Left hindlimb (tissue), 1 donor: ENCODE measurements around the gene DACH2.

ENCODE experiments used
- DNase-seq: peaks from one replicate; pipeline ENCODE4 v3.0.0-alpha.2; 2018

Gene DACH2

DNA sequence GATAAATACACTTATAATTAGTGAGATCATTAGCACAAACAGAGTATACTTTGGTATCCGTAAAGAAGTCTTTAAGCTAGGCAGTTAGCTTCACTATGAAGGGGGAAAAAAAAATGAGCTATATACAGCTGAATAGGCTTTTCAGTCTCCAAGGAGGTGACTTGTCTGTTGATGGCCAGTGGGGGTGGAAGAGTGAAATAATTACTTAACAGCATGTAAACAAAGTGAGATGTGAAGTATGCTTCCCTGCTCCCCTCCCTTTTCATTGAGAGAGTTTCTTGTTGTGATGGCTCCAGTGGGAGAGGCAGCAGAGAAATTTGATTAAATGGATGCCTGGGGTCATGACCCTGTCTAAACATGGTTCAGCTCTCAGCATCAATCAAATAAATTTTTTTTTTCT, 180.9 kb downstream of the DACH2 start:
- no peak for DNase-seq

DNA sequence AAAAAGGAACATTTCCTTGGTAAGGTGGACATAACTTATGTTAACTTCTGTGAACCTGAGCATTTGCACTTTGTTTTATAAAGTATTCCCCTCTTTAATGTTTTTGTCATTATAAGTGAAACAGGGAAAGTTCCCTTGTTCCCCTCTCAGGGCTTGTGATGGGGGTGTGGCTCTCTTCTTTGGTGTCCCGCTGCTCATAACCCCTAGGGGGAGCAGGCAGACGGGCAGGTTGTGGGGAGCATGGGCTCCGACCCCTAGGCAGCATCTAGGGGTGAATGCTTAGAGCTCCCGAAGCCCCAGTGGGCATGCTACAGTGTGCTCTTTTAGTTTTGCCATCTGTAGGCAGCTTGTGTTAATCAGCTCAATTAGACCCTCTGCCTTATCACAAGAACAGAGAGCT, 200.4 kb downstream of the DACH2 start:
- no peak for DNase-seq

GRCh38 chrX:86349115-86349514, 200.9 kb downstream of the DACH2 start:
- DNase-seq, result no peak

DNA sequence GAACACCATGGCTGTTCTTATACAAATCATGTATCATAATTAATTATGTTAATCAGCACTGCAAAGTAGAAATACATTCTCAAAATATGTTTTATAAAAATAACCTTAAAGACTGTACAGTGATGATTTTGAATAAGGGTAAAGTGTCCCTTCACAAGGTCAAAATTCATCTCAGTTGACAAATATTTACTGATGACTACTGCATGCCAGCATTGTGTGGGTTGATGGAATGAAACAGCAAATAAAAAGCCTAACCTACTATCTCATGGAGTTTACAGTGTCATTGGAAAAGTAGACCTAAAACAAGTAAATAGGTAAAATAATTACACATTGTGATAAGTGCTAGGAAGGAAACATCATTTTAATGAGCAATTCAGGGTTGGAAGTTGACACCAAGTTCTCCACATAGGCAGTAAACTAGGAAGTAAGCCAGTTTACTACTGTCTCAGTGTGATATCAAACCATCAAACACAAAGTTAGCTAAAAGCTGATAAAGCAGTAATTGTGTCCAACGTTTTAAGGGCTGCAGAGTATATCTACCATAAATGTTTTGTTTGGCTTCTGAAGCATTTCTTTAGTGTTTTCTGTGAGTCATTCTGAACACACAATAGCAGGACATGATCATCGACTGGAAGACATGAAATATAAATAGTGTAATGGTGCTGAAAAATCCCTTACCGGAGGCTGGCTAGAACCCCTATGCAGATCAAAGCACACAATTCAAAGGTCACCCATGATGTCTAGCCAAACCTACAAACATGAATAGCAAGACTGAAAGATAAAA, 221.8 kb downstream of the DACH2 start:
- DNase-seq, result no peak

GRCh38 chrX:86370927-86371326, 222.7 kb downstream of the DACH2 start:
- no peak for DNase-seq

DNA sequence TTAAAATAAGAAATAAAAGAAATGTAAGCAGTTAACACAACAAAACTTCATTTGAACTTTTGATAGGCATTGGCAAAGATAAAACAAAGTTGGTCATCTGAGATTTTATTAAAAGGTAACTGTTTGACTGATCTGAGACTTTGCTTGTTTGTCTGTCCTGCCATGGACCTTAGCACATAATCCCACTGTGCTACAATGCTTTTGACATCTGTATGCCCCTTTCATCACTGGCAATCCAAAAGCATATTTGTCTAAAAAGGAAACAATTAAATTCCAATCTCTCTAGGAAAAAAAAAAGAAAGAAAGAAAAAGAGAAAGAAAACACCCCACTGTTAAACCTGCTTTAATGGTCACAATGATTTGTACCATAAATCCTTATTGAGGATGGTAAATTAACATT, 231.0 kb downstream of the DACH2 start:
- no peak for DNase-seq

GRCh38 chrX:86383681-86384540, 235.7 kb downstream of the DACH2 start:
- DNase-seq, result no peak

DNA sequence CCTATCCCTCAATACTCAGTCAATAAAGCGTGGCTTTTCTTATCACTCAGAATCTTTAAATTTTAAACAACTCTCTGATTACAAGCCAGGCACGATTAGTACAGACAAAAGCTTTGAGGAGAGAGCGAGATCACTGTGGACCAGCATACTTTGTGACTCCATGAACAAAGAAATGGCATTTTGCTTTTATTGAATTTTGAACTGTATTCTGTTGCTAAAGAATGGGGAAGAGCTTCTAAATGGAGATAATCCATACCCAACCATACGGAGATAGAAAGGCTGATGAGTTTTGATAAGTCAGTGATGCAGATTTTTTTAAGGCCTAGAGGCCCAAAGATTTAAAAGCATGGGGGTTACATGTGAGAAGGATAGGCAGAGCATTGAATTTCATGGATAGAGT, 259.1 kb downstream of the DACH2 start:
- no peak for DNase-seq

- no peak for DNase-seq
Measured at GRCh38 chrX:86421771-86422170, 273.5 kb downstream of the DACH2 start.

DNA sequence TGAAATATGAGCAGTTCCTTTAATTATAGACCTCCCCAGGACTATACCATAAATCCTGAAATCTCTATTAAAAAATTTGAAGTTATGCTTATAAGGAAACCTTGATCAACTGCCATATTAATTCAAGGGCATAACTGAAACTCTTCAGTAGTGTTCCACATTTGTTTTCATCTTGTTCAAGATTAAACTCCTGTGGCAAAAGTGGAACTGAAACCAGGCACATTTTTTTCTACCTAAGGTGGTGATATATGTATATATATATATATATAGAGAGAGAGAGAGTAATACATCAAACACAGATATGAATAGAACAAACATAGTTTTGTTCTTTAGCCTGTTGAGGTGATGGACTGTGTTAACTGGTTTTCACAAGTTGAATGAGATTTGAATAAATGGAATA, 287.9 kb downstream of the DACH2 start:
- DNase-seq, result no peak

DNA sequence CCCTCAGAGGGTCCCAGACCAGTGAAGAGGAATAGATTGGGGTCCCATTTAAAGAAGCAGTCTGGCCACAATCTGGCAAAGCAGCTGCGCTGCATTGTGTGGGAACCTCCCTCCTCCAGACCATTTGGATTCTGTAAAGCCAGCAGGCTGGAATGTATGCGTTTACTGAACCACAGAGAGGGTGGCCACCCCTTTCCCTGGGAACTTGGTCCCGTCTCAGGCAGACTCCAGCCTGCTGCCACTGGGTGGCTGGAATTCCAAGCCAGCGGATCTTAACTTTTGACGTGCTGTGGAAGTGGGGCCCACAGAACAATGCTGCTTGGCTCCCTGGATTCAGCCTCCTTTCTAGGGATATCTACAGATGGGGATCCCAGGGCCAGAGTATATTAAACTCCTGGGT, 307.2 kb downstream of the DACH2 start:
- no peak for DNase-seq

GRCh38 chrX:86460760-86461159, 312.5 kb downstream of the DACH2 start:
- no peak for DNase-seq

GRCh38 chrX:86504297-86504696, 356.0 kb downstream of the DACH2 start:
- DNase-seq, result no peak

- no peak for DNase-seq
Measured at GRCh38 chrX:86507331-86507730, 359.1 kb downstream of the DACH2 start.

DNA sequence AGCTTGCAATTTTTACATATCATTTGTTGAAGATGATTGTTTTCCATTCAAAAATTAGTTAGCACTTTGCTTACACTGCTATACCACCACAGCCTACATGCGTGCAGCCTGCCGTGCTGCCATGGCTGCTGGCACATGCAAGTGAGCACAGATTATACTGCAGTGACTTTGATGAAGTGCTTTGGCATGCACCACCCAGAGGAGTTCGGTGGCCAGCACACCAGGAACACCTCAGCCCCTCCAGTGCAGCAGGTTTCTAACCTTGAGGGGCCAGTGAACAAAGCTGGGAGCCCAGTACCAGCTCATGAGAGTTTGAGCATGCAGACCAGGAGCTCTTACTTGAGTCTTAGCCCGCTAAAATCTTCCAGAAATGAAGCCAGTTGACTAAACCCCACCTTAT, 431.5 kb downstream of the DACH2 start:
- DNase-seq, result no peak

DNA sequence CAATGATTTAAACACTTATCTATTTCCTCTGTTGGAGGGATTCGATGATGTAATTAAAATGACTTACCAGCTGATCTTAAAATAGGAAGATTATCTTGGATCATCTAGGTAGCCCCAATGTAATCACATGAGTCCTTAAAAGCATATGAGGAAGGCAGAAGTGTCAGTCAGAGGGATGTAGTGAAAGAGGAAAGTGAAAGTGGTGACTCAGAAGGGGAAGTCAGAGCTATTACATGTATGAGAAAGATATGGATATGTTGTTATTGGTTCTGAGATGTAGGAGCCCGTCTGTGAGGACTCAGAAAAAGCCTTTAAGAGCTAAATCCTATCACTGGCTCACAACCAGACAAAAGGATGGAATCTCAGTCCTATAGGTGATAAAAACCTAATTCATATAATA, 456.4 kb downstream of the DACH2 start:
- DNase-seq, result no peak

DNA sequence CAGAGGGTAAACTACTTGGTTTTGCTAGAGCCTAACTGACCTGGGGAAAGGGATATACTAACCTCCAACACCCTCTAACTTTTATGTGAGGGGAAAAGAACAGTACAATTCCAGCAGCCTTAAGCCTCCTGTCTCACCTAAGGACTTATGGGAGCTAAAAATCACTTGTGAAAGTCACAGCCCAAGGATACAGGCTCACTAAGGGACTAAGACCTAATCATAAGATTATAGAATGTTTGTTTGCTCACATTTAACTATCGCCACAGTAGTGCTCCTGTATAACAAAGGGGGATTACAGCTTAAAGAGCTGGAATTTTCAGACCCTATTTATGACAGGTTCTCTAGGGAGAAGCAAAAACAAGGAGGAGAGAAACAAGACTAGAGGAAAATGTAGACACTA, 548.7 kb downstream of the DACH2 start:
- no peak for DNase-seq

- no peak for DNase-seq
Measured at GRCh38 chrX:86711531-86712180, 563.4 kb downstream of the DACH2 start.

DNA sequence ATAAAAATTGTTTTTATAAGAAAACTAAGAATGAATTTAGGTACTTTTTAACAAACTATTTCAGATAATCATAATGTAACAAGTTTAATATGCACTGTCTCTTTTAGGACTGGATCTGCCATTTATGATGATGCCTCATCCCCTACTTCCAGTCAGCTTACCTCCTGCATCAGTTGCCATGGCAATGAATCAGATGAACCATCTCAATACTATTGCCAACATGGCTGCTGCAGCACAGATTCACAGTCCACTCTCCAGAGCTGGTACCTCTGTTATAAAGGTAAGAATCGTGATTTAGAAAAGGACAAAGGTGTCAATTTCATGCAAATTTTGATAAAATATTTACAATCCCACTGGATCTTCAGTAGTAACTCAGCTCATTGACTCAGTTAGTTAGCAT, 566.2 kb downstream of the DACH2 start:
- no peak for DNase-seq

DNA sequence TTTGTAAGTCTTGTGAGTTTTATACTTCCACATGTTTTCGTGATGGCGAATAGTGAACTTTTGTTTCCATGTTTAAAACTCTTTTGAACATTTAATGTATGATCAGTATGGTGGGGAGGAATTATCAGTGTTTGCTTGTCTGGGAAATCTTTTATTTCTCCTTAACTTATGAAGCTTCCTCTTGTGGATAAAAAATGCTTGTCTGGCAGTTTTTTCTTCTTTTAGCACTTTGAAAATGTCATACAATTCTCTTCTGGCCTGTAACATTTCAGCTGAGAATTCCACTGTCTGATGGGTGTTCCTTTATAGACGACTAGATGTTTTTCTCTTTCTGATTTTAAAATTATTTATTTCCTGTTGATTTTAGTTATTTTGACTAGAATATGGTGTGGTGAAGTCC, 576.0 kb downstream of the DACH2 start:
- DNase-seq, result no peak

DNA sequence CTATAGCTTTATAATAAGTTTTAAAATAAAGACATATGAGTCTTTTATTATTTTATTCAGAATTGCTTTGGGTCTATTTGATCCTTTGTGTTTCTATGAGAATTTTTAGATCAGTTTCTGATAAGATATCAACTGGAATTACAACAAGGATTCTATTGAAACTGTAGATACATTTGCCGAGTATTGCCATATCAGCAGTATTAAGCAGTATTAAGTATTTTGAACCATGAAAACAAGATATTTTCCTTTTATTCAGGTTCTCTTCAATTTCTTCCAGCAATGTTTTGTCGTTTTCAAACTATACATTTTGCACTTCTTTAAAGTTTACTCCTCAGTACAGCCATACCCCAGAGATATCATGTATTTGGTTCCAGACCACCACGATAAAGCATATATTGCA, 598.8 kb downstream of the DACH2 start:
- DNase-seq, result no peak

GRCh38 chrX:86805241-86805640, 657.0 kb downstream of the DACH2 start:
- DNase-seq, result no peak

GRCh38 chrX:86806786-86807185, 658.5 kb downstream of the DACH2 start:
- DNase-seq, result no peak

DNA sequence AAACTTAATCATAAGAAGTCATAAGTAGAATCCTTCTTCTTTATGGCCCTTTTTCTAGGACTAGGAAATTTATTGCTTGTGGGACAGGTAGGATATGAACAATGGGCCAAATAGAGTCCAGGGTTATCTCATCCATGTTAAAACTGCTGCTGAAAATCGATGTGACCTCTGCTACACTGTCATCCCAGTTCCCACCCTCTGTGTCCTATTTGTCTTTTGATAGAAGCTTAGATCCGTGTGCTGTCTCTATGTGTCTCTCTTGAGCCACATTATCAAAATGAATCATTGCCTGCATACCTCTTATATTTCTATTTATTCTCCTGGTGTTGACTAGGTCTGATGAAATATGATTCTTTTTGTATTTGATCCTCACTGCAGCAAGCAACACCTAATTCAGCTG, 661.4 kb downstream of the DACH2 start:
- DNase-seq, result no peak
